Testis (tissue), 2 donors: ENCODE results near the gene TMEM267.

Experiments used
- POLR2A ChIP-seq: fragments of 450-650 bp; IDR thresholded peaks from one replicate; pipeline ENCODE4 v1.6.1; 2017; ENCODE audit warnings: antibody characterized with exemption, mild to moderate bottlenecking, moderate library complexity
- TF ChIP-seq, protein P1 (sequence below), 3 experiments: fragments of 450-650 bp in 2 of 3; fragments of 200-600 bp in 1 of 3; sonication (generic) in 1 of 3; IDR thresholded peaks; one replicate each; pipeline ENCODE4 v1.5.1; 2016 to 2019; ENCODE audit warnings: antibody characterized with exemption in 3 of 3, mild to moderate bottlenecking in 2 of 3, moderate library complexity in 1 of 3

DNA sequence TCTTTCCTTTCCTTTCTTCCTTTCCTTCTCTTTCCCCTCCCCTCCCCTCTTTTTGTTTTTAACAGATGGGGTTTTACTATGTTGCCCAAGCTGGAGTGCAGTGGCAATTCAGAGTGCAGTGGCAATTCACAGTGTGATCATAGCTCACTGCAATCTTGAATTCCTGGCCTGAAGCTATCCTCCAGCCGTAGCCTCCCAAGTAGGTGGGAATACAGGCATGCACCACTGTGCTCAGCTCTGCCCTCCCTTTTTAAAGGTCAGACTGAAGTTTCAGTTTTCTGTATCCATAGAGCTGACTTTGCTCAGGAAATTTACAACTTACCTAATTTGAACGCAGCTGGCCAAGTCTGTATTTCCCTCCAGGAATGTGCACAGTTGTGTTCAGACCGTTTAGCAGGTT lies 72.2 kb downstream of the TMEM267 start:
- TF ChIP-seq POLR2A: no peak
- TF ChIP-seq, protein P1, sequence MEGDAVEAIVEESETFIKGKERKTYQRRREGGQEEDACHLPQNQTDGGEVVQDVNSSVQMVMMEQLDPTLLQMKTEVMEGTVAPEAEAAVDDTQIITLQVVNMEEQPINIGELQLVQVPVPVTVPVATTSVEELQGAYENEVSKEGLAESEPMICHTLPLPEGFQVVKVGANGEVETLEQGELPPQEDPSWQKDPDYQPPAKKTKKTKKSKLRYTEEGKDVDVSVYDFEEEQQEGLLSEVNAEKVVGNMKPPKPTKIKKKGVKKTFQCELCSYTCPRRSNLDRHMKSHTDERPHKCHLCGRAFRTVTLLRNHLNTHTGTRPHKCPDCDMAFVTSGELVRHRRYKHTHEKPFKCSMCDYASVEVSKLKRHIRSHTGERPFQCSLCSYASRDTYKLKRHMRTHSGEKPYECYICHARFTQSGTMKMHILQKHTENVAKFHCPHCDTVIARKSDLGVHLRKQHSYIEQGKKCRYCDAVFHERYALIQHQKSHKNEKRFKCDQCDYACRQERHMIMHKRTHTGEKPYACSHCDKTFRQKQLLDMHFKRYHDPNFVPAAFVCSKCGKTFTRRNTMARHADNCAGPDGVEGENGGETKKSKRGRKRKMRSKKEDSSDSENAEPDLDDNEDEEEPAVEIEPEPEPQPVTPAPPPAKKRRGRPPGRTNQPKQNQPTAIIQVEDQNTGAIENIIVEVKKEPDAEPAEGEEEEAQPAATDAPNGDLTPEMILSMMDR (IDR thresholded peaks at IDR 0.05): no peak
